GM18520 (cell line): ENCODE measurements around the gene GPR142.

Source experiments
- ATAC-seq: cut with Tn5 transposase; IDR thresholded peaks from one replicate; pipeline ENCODE4 v1.9.1; 2021; ENCODE audit not compliant: unreplicated experiment

GPR142 gene

GRCh38 chr17:74344658-74345057 is 22.6 kb upstream of the GPR142 start:
- no peak for ATAC-seq

- no peak for ATAC-seq
Measured at GRCh38 chr17:74345433-74346241, 21.7 kb upstream of the GPR142 start.

GRCh38 chr17:74347646-74348045 is 19.7 kb upstream of the GPR142 start:
- no peak for ATAC-seq

GRCh38 chr17:74349120-74349519 is 18.2 kb upstream of the GPR142 start:
- ATAC-seq, result no peak

GRCh38 chr17:74350486-74350885 is 16.8 kb upstream of the GPR142 start:
- no peak for ATAC-seq

GRCh38 chr17:74351552-74352210 is 15.6 kb upstream of the GPR142 start:
- no peak for ATAC-seq

- no peak for ATAC-seq
Measured at GRCh38 chr17:74353446-74354060, 13.8 kb upstream of the GPR142 start.

GRCh38 chr17:74354123-74354522 is 13.2 kb upstream of the GPR142 start:
- ATAC-seq, result no peak

GRCh38 chr17:74354561-74354960 is 12.7 kb upstream of the GPR142 start:
- ATAC-seq, result no peak

- ATAC-seq, result no peak
Measured at GRCh38 chr17:74355065-74355464, 12.2 kb upstream of the GPR142 start.

- ATAC-seq, result no peak
Measured at GRCh38 chr17:74356646-74357465, 10.4 kb upstream of the GPR142 start.

- ATAC-seq, result no peak
Measured at GRCh38 chr17:74357466-74357809, 9.9 kb upstream of the GPR142 start.

- ATAC-seq, result no peak
Measured at GRCh38 chr17:74358697-74359096, 8.6 kb upstream of the GPR142 start.

GRCh38 chr17:74359916-74360315 is 7.4 kb upstream of the GPR142 start:
- ATAC-seq, result no peak

GRCh38 chr17:74360899-74361229 is 6.4 kb upstream of the GPR142 start:
- ATAC-seq, result no peak

GRCh38 chr17:74361230-74362068 is 5.9 kb upstream of the GPR142 start, which contains the start of gene BTBD17:
Gene BTBD17 (minus strand): TSS chr17:74361868. CDS start chr17:74361819, 49 bp downstream.
- no peak for ATAC-seq

- no peak for ATAC-seq
Measured at GRCh38 chr17:74362069-74362405, 5.3 kb upstream of the GPR142 start.

GRCh38 chr17:74362810-74363498 is 4.4 kb upstream of the GPR142 start:
- ATAC-seq, result no peak

- no peak for ATAC-seq
Measured at GRCh38 chr17:74368341-74369081, 1.2 kb downstream of the GPR142 start.
